Vagina (tissue), 2 donors: ENCODE measurements around the gene COL18A1.
"Not testable (repeated sequence)": the region's sequence is repeated elsewhere in the genome, so short reads cannot be mapped to it uniquely, and the experiment has no call there.

Experiments used
- POLR2AphosphoS5 ChIP-seq, 2 donors: sonication (generic); formaldehyde crosslinking; IDR thresholded peaks; one replicate each; pipeline ENCODE4 v1.9.0; 2017; ENCODE audit warnings: antibody characterized with exemption in 2 of 2, mild to moderate bottlenecking in 2 of 2, low read depth in 1 of 2; ENCODE audit not compliant: insufficient read depth in 1 of 2
- TF ChIP-seq, protein P1 (sequence below), 3 experiments: fragments of 450-650 bp in 2 of 3; fragments of 200-600 bp in 1 of 3; sonication (generic) in 1 of 3; IDR thresholded peaks; one replicate each; pipeline ENCODE4 v1.5.1; 2017 to 2019; ENCODE audit warnings: antibody characterized with exemption in 3 of 3, mild to moderate bottlenecking in 2 of 3, moderate library complexity in 2 of 3

DNA sequence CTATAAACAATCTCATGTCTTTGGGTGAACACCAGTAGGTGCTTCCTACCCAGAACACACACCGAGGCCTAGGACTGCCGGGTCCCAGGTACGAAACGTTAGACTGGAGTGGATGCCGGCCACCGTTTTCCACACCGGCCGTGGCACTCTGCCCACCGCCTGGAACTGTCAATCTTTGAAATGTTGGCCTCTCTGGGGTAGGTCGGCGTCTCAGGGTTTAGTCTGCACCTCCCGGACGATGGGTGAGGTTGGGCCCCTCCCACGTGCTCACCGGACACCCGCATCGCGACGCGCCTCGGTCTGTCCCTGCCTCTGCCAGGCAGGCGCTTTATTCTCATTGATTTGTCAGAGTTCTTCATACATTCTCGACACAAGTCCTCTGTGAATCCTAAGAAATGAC, 35.9 kb upstream of the COL18A1 start:
- TF ChIP-seq, protein P1, sequence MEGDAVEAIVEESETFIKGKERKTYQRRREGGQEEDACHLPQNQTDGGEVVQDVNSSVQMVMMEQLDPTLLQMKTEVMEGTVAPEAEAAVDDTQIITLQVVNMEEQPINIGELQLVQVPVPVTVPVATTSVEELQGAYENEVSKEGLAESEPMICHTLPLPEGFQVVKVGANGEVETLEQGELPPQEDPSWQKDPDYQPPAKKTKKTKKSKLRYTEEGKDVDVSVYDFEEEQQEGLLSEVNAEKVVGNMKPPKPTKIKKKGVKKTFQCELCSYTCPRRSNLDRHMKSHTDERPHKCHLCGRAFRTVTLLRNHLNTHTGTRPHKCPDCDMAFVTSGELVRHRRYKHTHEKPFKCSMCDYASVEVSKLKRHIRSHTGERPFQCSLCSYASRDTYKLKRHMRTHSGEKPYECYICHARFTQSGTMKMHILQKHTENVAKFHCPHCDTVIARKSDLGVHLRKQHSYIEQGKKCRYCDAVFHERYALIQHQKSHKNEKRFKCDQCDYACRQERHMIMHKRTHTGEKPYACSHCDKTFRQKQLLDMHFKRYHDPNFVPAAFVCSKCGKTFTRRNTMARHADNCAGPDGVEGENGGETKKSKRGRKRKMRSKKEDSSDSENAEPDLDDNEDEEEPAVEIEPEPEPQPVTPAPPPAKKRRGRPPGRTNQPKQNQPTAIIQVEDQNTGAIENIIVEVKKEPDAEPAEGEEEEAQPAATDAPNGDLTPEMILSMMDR (IDR thresholded peaks at IDR 0.05): not testable (repeated sequence)
- TF ChIP-seq POLR2AphosphoS5 (IDR thresholded peaks at IDR 0.05; ENCODE audit: insufficient read depth in 1 of 2, low read depth in 1 of 2): not testable (repeated sequence)
